Transverse colon (tissue), 4 donors: ENCODE results near the gene VASN.

ENCODE experiments used
- EP300 ChIP-seq: sonication (generic); formaldehyde crosslinking; IDR thresholded peaks from one replicate; pipeline ENCODE4 v1.6.1; 2017; ENCODE audit warnings: antibody characterized with exemption, low read depth
- POLR2A ChIP-seq: fragments of 450-650 bp; IDR thresholded peaks from one replicate; pipeline ENCODE4 v1.6.1; 2016; ENCODE audit warnings: antibody characterized with exemption, mild to moderate bottlenecking, moderate library complexity
- POLR2AphosphoS5 ChIP-seq, 3 donors: sonication (generic); formaldehyde crosslinking; IDR thresholded peaks; one replicate each; pipeline ENCODE4 v1.6.1; 2016; ENCODE audit warnings: antibody characterized with exemption in 3 of 3
- TF ChIP-seq, protein P1 (sequence below), 5 experiments: fragments of 200-600 bp in 3 of 5; fragments of 450-650 bp in 2 of 5; sonication (generic) in 3 of 5; IDR thresholded peaks; 1 replicate in 2 of 5; 2 replicates in 3 of 5; pipeline ENCODE4 v1.5.1; 2016 to 2017; ENCODE audit warnings: antibody characterized with exemption in 5 of 5, inconsistent platforms in 3 of 5, mild to moderate bottlenecking in 2 of 5, moderate library complexity in 1 of 5

DNA sequence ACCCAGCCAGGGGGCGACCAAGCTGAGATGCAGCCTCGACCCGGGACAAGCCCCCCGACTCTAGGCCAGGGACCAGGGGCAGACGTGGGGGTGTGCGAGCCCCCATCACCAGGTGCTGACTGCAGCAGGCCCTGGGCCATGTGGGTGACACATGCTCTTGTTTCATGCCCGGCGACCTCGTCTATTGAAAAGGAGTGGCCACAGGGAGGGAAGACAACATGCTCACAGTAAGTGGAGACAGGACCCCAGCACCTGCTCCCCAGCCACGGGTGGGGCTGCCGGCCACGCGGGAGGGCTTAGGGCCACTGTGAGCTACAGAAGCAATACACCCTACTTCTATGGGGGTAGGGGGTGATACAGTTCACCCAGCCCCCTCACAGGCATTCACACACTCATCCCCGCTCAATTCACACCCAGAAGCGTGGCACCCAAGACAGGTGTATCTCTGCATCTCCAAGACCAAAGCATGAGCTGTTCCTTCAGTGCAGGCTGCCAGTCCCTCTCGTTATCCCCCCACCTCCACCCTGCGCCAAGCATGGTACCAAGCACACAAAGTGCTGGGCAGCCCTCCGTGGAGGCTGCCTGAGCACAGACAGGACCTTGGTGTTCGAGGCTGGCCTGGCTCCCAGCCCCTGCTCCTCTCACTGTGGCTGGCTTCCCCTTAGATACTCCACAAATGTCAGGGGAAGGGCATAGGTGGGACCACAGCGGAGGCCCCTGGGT is 13.6 kb downstream of the VASN start:
- TF ChIP-seq, protein P1, sequence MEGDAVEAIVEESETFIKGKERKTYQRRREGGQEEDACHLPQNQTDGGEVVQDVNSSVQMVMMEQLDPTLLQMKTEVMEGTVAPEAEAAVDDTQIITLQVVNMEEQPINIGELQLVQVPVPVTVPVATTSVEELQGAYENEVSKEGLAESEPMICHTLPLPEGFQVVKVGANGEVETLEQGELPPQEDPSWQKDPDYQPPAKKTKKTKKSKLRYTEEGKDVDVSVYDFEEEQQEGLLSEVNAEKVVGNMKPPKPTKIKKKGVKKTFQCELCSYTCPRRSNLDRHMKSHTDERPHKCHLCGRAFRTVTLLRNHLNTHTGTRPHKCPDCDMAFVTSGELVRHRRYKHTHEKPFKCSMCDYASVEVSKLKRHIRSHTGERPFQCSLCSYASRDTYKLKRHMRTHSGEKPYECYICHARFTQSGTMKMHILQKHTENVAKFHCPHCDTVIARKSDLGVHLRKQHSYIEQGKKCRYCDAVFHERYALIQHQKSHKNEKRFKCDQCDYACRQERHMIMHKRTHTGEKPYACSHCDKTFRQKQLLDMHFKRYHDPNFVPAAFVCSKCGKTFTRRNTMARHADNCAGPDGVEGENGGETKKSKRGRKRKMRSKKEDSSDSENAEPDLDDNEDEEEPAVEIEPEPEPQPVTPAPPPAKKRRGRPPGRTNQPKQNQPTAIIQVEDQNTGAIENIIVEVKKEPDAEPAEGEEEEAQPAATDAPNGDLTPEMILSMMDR (IDR thresholded peaks at IDR 0.05) = no peak
- TF ChIP-seq POLR2AphosphoS5 (IDR thresholded peaks at IDR 0.05) = no peak
- TF ChIP-seq EP300 = no peak
- TF ChIP-seq POLR2A = no peak
